Calu3 (cell line): ENCODE results near the gene TEPSIN. TPM values are rescaled to one million over a fixed set of nuclear protein-coding genes. Genes with fewer than 3 reads are reported as not detected.

Experiments used
- BruUV-seq: library from RNA; stranded (reverse); fragments of 400-500 nt; replicated peaks from 2 replicates; lab custom pipeline; 2021; lab: Mats Ljungman, UMichigan
- CTCF ChIA-PET: fragments of 300-600 bp; sonication (Branson Sonifier 250); formaldehyde crosslinking; loops from one replicate; lab custom pipeline; 2022; ENCODE audit warnings: antibody characterized with exemption; lab: Charles Lee
- DNase-seq: peaks from one replicate; pipeline ENCODE4 v3.0.0; 2022
- H3K27ac Mint-ChIP-seq: one replicate; pipeline ENCODE4 v1.8.0; 2022; ENCODE audit warnings: mixed read lengths; ENCODE audit not compliant: unreplicated experiment
- H3K27me3 Mint-ChIP-seq: one replicate; pipeline ENCODE4 v1.8.0; 2022; ENCODE audit warnings: mixed read lengths; ENCODE audit not compliant: unreplicated experiment
- H3K36me3 Mint-ChIP-seq: one replicate; pipeline ENCODE4 v1.8.0; 2022; ENCODE audit warnings: mild to moderate bottlenecking, moderate library complexity, mixed read lengths; ENCODE audit not compliant: insufficient read depth, unreplicated experiment
- H3K4me1 Mint-ChIP-seq: one replicate; pipeline ENCODE4 v1.8.0; 2022; ENCODE audit warnings: mild to moderate bottlenecking, low read depth, mixed read lengths; ENCODE audit not compliant: unreplicated experiment
- H3K4me3 Mint-ChIP-seq: one replicate; pipeline ENCODE4 v1.8.0; 2022; ENCODE audit warnings: mild to moderate bottlenecking, low read depth, moderate library complexity, mixed read lengths; ENCODE audit not compliant: unreplicated experiment
- H3K9me3 Mint-ChIP-seq: one replicate; pipeline ENCODE4 v1.8.0; 2022; ENCODE audit warnings: low read depth, mixed read lengths; ENCODE audit not compliant: unreplicated experiment
- CTCF ChIP-seq: fragments of 200-600 bp; IDR thresholded peaks from one replicate; pipeline ENCODE4 v1.8.0; 2022; ENCODE audit warnings: antibody characterized with exemption; ENCODE audit not compliant: unreplicated experiment
- intact Hi-C: fragments of 100-400 bp; cut with micrococcal nuclease; formaldehyde crosslinking; loops from one replicate; pipeline ENCODE4 v1.10.0; 2022; ENCODE audit not compliant: unreplicated experiment
- total RNA-seq: library from RNA; stranded (reverse); gene quantifications from 2 replicates; pipeline ENCODE4 v1.2.3, GENCODE V29; 2022

TEPSIN gene
- total RNA-seq, 1 experiment from 2014 or later = 37.0 TPM

- no peaks in the 10 kb centered on the region for H3K9me3 Mint-ChIP-seq
- peak overlapping the region; percentile 92 for H3K27ac Mint-ChIP-seq
- H3K4me3 Mint-ChIP-seq = peak overlapping the region; percentile 79
- peaks cover 14% of the 10 kb centered on the region for H3K4me1 Mint-ChIP-seq
- H3K36me3 Mint-ChIP-seq = peaks cover 67% of the 10 kb centered on the region
- CTCF ChIA-PET = interaction anchor here (0.6 to 1.4 kb wide), 2 partner anchors 155 to 157 kb away, joined by 3 to 4 read pairs; partner anchors contain the start of gene BAHCC1
- intact Hi-C loops = no loop called here
- peak; percentile 28 for DNase-seq
- H3K27me3 Mint-ChIP-seq = no peaks in the 10 kb centered on the region
- TF ChIP-seq CTCF = no peak
- TSS peak; percentile 60 for BruUV-seq
Measured at GRCh38 chr17:81239714-81240555, 1.1 kb upstream of the TEPSIN start.

- no TSS peak for BruUV-seq
- Mint-ChIP-seq H3K27me3 (no peaks in the 10 kb centered on the region), H3K9me3 (no peaks in the 10 kb centered on the region), H3K4me3 (peak overlapping the region; percentile 79), H3K27ac (no peak overlapping the region), H3K36me3 (peaks cover 63% of the 10 kb centered on the region), H3K4me1 (peaks cover 14% of the 10 kb centered on the region)
- no peak for DNase-seq
- no peak for TF ChIP-seq CTCF
- CTCF ChIA-PET = interaction anchor here (0.5 to 1.4 kb wide), 6 partner anchors 8 to 263 kb away, joined by 3 to 9 read pairs (median 4); partner anchors contain the start of genes BAHCC1 and CEP131
- intact Hi-C loops = no loop called here
Measured at GRCh38 chr17:81238490-81238814, 403 bp downstream of the TEPSIN start.

GRCh38 chr17:81237591-81238489 lies 1.0 kb downstream of the TEPSIN start:
- H3K4me1 Mint-ChIP-seq = peaks cover 14% of the 10 kb centered on the region
- H3K4me3 Mint-ChIP-seq = peak overlapping the region; percentile 79
- no peaks in the 10 kb centered on the region for H3K27me3 Mint-ChIP-seq
- intact Hi-C loops = no loop called here
- no peak for TF ChIP-seq CTCF
- TSS peak; percentile 62 for BruUV-seq
- DNase-seq = no peak
- H3K27ac Mint-ChIP-seq = no peak overlapping the region
- H3K9me3 Mint-ChIP-seq = no peaks in the 10 kb centered on the region
- CTCF ChIA-PET = interaction anchor here (1.2 to 1.4 kb wide), 3 partner anchors 8 to 247 kb away, joined by 3 to 4 read pairs (median 4); partner anchors contain the start of gene BAHCC1
- H3K36me3 Mint-ChIP-seq = peaks cover 57% of the 10 kb centered on the region

GRCh38 chr17:81236784-81237183 lies 2.1 kb downstream of the TEPSIN start:
- no peak overlapping the region for H3K27ac Mint-ChIP-seq
- TF ChIP-seq CTCF = no peak
- peaks cover 46% of the 10 kb centered on the region for H3K36me3 Mint-ChIP-seq
- BruUV-seq = no TSS peak
- H3K9me3 Mint-ChIP-seq = no peaks in the 10 kb centered on the region
- CTCF ChIA-PET = no interaction called here
- DNase-seq = no peak
- intact Hi-C loops = no loop called here
- peaks cover 8% of the 10 kb centered on the region for H3K4me1 Mint-ChIP-seq
- H3K4me3 Mint-ChIP-seq = peak overlapping the region; percentile 79
- H3K27me3 Mint-ChIP-seq = no peaks in the 10 kb centered on the region
